ENCODE results near the gene MRGPRG.

Gene MRGPRG

DNA sequence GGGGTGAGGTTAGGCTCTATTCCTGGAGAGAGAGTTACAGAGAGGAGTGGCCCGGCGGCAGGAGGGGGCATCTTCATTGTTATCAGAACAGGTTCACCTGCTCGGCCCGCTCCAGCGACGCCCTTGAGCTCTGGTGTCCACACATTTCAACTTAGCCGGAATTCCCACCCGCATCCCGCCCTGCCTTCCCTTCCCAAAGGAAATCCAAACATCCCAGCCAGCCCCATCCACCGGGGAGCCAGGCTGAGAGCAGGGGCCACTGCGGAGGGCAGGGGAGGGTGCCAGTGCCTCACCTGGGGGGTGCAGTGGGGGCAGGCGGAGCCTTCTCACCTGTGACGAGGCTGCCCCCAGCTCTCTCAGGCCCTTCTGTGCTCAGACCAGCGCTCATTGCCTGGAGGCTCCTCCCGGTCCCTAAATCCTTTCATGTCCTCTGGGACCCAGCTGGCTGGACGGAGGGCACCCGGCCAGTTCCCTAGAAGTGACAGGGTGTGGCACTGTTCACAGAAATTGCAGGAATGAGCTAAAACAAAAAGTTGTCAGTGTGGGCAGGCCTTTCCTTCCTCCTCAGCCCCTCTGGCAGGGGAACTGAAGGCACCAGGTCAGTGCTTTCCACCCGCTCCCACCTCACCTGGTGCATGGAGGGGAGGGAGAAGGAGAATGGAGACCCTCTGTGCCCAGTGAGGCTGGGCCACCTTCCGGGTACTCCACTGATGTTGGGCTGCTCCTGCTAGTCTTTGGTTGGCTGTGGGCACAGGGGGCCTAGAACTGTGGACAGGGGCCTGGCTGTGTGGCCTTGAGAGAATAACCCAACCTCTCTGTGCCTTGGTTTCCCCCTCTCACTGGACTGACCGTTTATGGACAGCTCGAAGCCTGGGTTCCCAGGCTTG is 2.2 kb upstream of the MRGPRG start:
- no peak overlapping the region for H3K27ac Mint-ChIP-seq
- no peaks in the 10 kb centered on the region for H3K36me3 Mint-ChIP-seq (ENCODE audit: low read depth)
- no peak overlapping the region for H3K4me3 Mint-ChIP-seq
- H3K4me1 Mint-ChIP-seq (ENCODE audit: low read depth), result peaks cover 4% of the 10 kb centered on the region
- no peaks in the 10 kb centered on the region for H3K9me3 Mint-ChIP-seq
- no peaks in the 10 kb centered on the region for H3K27me3 Mint-ChIP-seq

DNA sequence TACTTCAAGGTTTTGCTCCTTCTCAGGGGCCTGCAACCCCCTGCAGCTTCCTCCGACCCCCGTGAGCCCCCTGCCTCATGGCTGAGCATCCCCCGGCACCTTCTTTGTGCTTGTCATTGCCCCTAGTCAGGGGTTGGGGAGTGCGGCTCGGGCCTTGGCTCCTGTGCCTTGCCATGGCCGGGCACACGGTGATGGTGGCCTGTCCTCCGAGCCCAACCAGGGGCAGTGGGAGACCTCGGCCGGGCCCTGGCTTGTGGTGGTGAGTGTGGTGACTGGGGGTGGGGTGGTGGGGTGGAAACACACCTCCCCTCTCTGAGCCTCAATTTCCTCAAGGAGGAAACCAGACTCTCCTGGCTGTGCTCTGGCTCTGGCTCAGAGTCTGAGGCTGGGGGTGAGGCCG is 1.5 kb upstream of the MRGPRG start:
- peaks cover under 1% of the 10 kb centered on the region for H3K27me3 Mint-ChIP-seq
- H3K27ac Mint-ChIP-seq, result no peak overlapping the region
- peaks cover 4% of the 10 kb centered on the region for H3K4me1 Mint-ChIP-seq (ENCODE audit: low read depth)
- no peaks in the 10 kb centered on the region for H3K9me3 Mint-ChIP-seq
- no peak overlapping the region for H3K4me3 Mint-ChIP-seq
- no peaks in the 10 kb centered on the region for H3K36me3 Mint-ChIP-seq (ENCODE audit: low read depth)

DNA sequence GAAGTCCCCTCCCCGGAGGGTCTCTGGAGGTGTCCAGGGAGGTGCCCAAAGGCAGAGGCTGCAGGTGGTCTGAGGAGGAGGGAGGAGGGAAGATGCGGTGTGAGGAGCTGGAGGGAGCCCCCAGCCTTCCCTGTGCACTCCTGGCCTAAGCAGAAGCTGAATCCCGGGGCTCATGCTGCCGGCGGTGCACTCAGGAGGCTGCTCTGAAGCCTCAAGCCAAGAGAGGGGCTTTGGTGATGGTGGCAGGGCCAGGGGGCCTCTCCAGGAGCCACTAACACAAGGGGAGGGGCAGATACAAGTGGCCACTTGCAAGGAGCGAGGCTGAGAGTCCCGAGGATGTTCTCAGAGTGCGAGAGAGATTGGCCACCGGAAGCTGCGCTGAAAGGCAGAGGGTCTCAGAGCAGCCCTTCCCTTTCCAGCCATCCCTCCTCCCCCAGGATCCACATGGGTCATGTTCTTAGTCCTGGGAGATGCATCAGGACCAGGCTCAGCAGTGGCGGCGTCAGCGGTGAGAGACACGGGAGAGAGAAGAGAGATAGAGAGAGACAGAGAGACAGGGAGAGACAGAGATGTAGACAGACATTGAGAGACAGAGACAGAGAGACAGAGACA is 774 bp upstream of the MRGPRG start:
- no peak overlapping the region for H3K27ac Mint-ChIP-seq
- H3K4me1 Mint-ChIP-seq (ENCODE audit: low read depth), result peaks cover 4% of the 10 kb centered on the region
- no peak overlapping the region for H3K4me3 Mint-ChIP-seq
- no peaks in the 10 kb centered on the region for H3K9me3 Mint-ChIP-seq
- peaks cover 5% of the 10 kb centered on the region for H3K27me3 Mint-ChIP-seq
- H3K36me3 Mint-ChIP-seq (ENCODE audit: low read depth), result no peaks in the 10 kb centered on the region

DNA sequence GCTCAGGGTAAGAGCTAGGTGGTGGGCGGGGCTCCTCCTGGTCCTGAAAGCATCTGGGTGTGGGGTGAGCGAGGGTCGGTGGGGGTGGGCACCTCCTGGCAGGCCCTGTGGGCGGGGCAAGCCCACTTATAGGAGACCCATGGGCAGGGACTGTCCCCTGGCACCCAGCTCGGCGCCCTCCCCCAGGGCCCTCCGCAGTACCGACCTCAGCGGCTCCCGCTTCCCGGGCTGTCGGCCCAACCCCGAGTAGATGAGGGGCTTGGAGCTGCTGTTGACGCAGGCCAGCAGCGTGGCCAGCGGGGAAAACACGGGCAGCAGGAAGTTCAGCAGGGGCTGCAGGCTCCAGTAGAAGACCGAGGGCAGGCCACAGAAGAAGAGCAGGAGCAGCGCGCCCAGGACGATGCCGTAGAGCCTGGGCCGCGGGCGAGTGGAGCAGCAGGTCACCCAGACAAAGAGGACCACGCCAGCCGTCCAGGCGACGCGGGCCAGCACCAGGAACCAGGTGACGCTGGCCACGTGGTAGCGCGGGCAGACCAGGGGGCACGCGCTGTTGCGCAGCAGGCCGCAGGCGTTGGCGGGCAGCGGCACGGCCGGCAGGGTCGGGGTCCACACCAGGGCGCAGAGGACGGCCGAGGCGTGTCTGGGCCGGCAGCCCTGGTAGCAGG is 663 bp downstream of the MRGPRG start:
- no peaks in the 10 kb centered on the region for H3K9me3 Mint-ChIP-seq
- no peak overlapping the region for H3K27ac Mint-ChIP-seq
- no peaks in the 10 kb centered on the region for H3K36me3 Mint-ChIP-seq (ENCODE audit: low read depth)
- peaks cover 5% of the 10 kb centered on the region for H3K27me3 Mint-ChIP-seq
- no peak overlapping the region for H3K4me3 Mint-ChIP-seq
- H3K4me1 Mint-ChIP-seq (ENCODE audit: low read depth), result peaks cover 4% of the 10 kb centered on the region

DNA sequence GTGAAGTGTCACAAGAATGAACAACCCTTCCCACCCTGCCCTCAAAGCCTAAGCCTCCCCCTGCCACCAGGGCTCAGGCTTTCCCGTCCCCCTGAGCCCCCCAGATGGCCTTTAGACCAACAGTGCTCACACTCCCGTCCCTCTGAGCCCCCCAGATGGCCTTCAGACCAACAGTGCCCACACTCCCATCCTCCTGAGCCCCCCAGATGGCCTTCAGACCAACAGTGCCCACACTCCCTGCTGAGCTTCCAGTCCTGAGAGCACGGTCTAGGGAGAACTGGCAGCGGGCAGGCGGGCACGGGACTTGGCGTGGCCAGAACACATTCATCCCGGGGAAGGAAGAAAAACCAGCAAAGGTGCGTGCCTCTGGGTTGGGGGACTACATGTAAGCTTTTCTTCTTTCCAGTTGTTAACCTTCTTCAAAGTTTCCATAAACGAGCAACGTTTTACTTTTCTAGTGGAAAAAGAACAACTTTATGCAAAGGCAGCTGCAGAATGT is 2.5 kb downstream of the MRGPRG start:
- H3K27ac Mint-ChIP-seq, result no peak overlapping the region
- H3K9me3 Mint-ChIP-seq, result peaks cover 6% of the 10 kb centered on the region
- H3K36me3 Mint-ChIP-seq (ENCODE audit: low read depth), result no peaks in the 10 kb centered on the region
- no peak overlapping the region for H3K4me3 Mint-ChIP-seq
- no peaks in the 10 kb centered on the region for H3K4me1 Mint-ChIP-seq (ENCODE audit: low read depth)
- peaks cover 14% of the 10 kb centered on the region for H3K27me3 Mint-ChIP-seq

DNA sequence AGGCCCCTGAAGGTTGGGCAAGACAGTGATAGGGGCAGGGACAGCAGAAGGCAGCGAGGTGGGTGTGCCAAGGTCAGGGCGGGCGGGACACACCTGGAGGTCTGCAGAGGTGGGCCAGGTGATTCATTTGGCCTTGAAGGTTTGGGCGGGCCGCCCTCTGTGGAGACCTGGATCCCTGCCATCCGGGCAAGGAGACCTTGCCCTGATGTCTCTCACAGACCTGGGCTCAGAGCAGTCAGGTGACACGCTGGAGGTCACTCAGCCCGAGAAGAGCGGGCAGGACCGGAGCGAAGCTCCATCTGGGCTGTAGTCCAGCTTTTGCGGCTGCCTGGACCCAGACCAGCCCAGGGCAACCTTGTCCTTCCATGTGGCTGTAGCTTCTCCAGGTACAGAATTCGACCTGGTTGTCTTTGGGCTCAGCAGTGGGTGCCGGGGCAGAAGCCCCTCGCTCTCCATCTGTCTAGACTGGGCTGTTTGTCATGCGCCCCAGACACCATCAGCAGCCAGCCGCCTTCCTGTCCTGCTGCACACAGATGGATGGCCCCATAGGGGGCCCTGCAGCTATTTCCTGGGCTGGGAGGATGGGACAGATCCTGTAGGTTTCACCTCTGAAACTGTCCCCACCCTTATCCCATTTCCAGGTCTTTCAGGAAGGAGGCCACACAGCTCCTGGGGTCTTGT is 3.1 kb downstream of the MRGPRG start:
- Mint-ChIP-seq H3K36me3 (ENCODE audit: low read depth) (no peaks in the 10 kb centered on the region), H3K9me3 (peaks cover 6% of the 10 kb centered on the region), H3K4me3 (no peak overlapping the region), H3K4me1 (ENCODE audit: low read depth) (no peaks in the 10 kb centered on the region), H3K27me3 (peaks cover 14% of the 10 kb centered on the region), H3K27ac (no peak overlapping the region)

DNA sequence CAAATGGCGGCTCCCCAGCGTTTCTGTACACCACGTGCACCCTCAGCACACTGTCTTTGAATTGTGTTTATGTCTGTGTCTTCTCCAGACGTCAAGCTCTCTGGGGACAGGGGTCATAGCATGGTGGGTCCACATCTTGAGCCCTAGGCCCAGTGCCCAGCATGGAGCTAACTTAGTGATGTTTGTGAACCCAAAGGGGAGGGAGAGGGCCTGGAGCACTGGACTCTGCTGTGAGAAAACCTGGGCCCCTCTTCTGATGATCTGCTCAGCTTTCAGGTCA is 4.3 kb downstream of the MRGPRG start:
- no peaks in the 10 kb centered on the region for H3K36me3 Mint-ChIP-seq (ENCODE audit: low read depth)
- peaks cover 14% of the 10 kb centered on the region for H3K27me3 Mint-ChIP-seq
- H3K9me3 Mint-ChIP-seq, result peaks cover 6% of the 10 kb centered on the region
- H3K4me3 Mint-ChIP-seq, result no peak overlapping the region
- H3K4me1 Mint-ChIP-seq (ENCODE audit: low read depth), result no peaks in the 10 kb centered on the region
- H3K27ac Mint-ChIP-seq, result no peak overlapping the region

DNA sequence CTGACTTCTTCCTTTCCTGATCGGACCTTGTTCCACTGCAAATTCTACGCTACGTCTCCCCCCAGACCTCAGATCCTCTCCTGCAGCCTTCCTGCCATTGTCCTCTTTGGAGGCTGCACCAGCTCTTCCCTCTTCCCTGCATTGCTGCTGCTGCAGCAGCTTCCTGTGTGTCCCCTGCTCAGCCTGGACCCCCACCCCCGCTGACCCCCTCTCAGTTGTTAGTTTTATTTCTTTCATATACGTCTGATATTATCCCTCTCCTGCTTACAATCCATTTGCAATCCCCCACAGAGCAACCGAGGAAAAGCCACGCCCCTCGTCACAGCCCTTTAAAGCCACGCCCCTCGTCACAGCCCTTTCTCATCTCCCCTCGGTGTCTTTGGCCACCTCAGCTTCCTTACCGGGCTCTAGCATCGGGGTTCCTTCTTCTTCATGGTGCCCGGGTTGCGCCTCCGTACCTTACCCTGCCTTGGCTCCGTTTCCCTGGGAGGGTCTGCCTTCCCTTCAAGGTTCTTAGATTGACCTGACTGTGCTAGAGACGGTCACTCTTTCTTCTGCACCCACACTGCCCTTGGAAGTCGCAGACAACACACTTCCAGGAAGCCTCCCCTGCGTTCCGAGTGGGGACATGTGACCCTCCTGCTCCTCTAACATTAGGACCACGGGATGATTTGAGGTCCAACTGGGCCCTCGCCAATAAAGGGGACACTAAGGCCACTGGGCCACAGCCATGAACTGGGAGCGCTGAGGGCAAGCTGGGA is 4.8 kb downstream of the MRGPRG start:
- no peak overlapping the region for H3K4me3 Mint-ChIP-seq
- no peaks in the 10 kb centered on the region for H3K36me3 Mint-ChIP-seq (ENCODE audit: low read depth)

DNA sequence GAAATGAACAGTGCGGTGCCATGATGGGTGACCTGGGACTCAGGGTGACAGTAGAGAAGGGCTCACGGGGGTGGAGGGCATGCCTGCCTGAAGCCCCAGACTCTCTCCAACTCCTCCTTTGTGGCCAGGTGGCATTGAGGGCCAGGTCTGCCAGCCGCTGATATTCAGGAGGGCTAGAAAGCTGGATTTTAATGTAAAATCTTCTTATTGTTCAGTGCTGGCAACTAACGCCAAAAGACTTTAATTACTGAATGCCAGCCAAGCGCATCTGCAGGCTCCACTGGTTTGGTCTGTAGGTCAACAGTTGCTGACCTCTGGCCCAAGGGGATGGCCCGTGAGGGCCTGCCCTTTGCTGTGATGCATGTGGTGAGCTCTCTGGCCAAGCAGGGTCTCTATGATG is 10.3 kb downstream of the MRGPRG start:
- Mint-ChIP-seq H3K36me3 (ENCODE audit: low read depth) (no peaks in the 10 kb centered on the region), H3K4me3 (no peak overlapping the region), H3K27ac (no peak overlapping the region), H3K4me1 (ENCODE audit: low read depth) (no peaks in the 10 kb centered on the region), H3K9me3 (peaks cover 6% of the 10 kb centered on the region), H3K27me3 (peaks cover 9% of the 10 kb centered on the region)

More for the DNA sequence above, 4.8 kb downstream of the MRGPRG start:
- Mint-ChIP-seq H3K9me3 (peaks cover 6% of the 10 kb centered on the region), H3K27me3 (peaks cover 14% of the 10 kb centered on the region), H3K27ac (no peak overlapping the region), H3K4me1 (ENCODE audit: low read depth) (no peaks in the 10 kb centered on the region)

DNA sequence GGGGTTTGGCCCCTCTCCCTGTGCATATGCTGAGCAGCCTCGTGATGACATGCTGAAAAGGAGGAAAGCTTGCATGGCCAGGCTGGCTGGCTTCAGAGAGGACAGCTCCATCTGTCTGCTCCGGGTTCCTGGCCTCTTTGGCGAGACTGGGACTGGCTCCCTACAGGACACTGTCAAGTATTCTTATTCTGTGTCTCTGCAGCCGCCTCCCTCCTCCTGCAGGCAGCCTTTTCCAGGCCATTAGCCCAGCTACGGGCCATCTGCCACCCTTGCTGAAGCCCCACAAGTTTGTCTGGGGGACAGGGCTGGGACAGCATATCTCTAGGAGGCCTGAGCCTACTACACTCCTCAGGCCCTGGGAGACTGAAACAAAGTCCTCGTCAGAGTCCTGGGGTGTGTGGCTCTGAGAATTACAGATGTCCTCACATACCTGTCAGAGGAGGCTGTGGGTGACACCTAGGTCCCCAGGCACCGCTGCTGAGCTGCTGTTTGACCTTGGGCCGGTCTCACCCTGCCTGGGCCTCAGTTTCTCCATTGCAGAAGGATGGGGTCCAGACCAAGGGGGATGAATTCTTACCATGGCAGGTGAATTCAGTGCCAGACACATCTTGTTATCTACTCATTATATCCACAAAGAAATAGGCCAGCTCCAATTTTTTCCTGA is 11.0 kb downstream of the MRGPRG start:
- Mint-ChIP-seq H3K9me3 (peaks cover 6% of the 10 kb centered on the region), H3K4me1 (ENCODE audit: low read depth) (peaks cover 1% of the 10 kb centered on the region), H3K27ac (no peak overlapping the region), H3K27me3 (peaks cover 10% of the 10 kb centered on the region), H3K4me3 (no peak overlapping the region), H3K36me3 (ENCODE audit: low read depth) (no peaks in the 10 kb centered on the region)

DNA sequence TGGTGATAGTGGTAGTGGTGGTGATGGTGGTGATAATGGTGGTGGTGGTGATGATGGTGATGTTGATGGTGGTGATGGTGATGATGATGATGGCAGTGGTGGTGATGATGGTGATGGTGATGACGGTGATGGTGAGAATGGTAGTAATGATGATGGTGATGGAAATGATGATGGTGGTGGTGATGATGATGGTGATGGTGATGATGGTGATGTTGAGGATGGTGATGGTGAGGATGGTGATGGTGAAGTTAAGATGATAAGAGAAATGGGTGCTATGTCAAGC is 11.8 kb downstream of the MRGPRG start:
- Mint-ChIP-seq H3K27ac (no peak overlapping the region), H3K9me3 (peaks cover 5% of the 10 kb centered on the region), H3K4me3 (no peak overlapping the region), H3K4me1 (ENCODE audit: low read depth) (peaks cover 5% of the 10 kb centered on the region), H3K27me3 (peaks cover 11% of the 10 kb centered on the region), H3K36me3 (ENCODE audit: low read depth) (no peaks in the 10 kb centered on the region)

DNA sequence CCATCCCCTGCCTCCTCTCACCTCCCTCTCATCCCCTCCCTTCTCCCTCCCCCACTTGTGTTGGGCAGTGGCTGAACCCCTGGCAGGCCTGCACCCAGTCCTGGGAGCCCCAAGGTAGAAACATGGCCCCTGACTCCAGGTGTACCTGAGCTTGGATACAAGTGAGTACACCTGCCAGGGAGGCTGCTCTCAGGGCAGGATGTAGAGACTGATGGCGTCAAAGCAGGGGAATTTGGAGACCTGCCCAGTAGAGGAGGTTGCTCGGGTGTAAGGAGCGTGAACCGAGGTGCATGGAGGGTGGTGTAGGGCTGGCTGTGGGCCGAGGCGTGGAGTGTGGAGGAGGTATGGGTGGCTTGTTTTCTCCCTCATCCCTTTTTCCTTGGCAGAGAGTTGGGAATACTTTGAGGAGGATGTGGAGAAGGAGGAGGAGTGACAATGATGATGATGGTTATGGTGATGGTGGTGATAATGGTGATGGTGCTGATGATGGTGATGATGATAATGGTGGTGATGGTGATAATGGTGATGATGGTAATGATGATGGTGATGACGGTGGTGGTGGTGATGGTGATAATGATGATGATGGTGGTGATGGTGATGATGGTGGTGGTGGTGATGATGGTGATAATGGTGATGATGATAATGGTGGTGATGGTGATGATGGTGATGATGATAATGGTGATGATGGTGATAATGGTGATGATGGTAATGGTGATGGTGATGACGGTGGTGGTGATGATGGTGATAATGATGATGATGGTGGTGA is 12.3 kb downstream of the MRGPRG start:
- H3K36me3 Mint-ChIP-seq (ENCODE audit: low read depth), result no peaks in the 10 kb centered on the region
- H3K4me1 Mint-ChIP-seq (ENCODE audit: low read depth), result peaks cover 5% of the 10 kb centered on the region
- H3K27me3 Mint-ChIP-seq, result peaks cover 5% of the 10 kb centered on the region
- no peak overlapping the region for H3K27ac Mint-ChIP-seq
- H3K4me3 Mint-ChIP-seq, result no peak overlapping the region
- H3K9me3 Mint-ChIP-seq, result no peaks in the 10 kb centered on the region

DNA sequence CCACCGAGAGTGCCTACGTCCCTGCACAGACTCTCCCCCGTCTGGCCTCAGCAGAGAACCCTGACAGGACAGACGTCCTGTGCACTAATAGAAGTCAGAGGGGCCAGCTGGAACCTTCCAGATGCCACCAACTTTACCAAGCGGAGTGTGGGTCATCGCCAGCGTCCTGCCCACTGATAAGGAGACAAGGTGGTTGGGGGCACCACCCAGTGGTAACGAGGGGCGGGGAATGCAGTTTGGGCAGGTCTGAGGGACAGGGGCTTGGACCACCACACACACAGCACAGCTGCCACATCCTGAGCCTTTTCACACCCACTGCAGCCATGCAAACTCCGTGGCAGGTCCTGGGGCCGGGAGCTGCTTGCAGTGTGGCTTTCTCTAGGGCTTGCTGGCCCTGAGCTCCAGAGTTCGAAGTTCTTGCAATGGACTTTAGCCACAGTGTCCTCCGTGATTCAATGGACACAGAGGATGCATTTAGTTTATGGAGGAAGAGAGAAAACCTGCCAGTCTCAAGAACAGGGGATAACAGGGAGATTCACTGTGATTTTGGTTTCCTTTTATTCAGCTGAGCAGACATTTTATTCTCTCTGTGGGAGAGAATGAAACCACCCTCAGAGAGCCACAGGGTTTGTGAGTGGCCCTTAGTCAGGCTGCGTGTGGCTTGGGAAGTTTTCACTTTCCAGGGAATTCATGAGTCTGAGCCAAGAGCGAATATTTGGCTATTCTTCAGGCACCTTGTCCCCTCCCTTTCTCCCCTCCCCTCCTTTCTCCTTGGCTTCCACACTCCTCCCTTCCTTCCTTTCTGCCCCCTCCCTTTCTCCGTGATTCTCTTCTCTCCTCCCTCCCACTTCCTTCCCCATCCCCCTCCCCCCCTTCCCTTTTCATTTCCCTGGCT is 13.1 kb downstream of the MRGPRG start:
- H3K27ac Mint-ChIP-seq, result no peak overlapping the region
- no peaks in the 10 kb centered on the region for H3K9me3 Mint-ChIP-seq
- H3K4me3 Mint-ChIP-seq, result no peak overlapping the region
- no peaks in the 10 kb centered on the region for H3K36me3 Mint-ChIP-seq (ENCODE audit: low read depth)
- H3K4me1 Mint-ChIP-seq (ENCODE audit: low read depth), result peaks cover 5% of the 10 kb centered on the region
- H3K27me3 Mint-ChIP-seq, result peaks cover 5% of the 10 kb centered on the region
